ENCODE data around the gene SGF29.
A peak's percentile ranks its signal among the peaks of the same experiment; 100 is the strongest.
"Not testable (repeated sequence)": the region's sequence is repeated elsewhere in the genome, so short reads cannot be mapped to it uniquely, and the experiment has no call there.

The SGF29 gene

DNA sequence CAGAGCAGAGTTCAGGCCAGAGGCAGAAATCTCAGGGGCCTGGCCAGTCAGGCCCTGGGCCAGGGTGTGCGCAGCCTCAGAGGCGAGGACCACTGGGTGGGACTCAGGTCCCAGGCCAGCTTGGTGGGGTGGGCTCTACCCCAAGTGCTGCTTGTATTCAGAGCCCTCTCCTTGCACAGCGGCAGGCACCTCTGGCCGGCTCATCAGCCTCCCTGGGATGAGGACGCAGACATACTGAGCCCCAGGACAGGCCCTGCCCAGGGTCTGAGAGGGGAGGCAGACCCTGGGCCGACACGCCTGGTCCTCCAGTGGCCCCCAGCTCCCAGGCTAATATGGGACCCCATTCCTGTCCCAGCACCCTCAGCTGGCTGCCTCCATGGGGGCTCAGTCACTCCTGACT, 39.5 kb upstream of the SGF29 start:
- TF ChIP-seq ZFX (IDR thresholded peaks at IDR 0.05; ENCODE audit: borderline replicate concordance) (no peak), CTCF (IDR thresholded peaks at IDR 0.05) (no peak)
- no peak overlapping the region for H3K27ac ChIP-seq

DNA sequence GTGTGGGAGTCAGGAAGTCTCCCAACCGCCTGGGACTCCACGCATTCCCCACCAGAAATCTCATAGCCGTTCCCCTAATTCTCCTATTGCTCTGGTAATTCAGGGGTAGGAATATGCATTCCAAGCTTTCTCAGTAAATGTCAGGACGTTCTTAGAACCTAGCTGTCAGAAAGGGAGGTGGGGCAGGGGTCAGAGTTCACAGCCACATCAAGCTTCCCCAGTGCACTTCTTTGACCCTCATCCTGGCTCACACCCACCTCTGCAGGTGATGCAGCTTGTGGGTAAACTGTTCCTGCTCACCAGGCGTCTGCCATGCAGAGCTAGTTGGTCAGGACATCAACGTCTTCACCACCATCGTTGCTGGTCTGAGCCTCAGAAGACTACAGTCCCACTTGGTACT, 33.0 kb upstream of the SGF29 start:
- H3K27ac ChIP-seq, result no peak overlapping the region
- no peak for TF ChIP-seq CTCF (IDR thresholded peaks at IDR 0.05)
- no peak for TF ChIP-seq ZFX (IDR thresholded peaks at IDR 0.05; ENCODE audit: borderline replicate concordance)

GRCh38 chr16:28521436-28521835, 32.3 kb upstream of the SGF29 start:
- no peak for TF ChIP-seq ZFX (IDR thresholded peaks at IDR 0.05; ENCODE audit: borderline replicate concordance)
- TF ChIP-seq CTCF (IDR thresholded peaks at IDR 0.05), result no peak
- no peak overlapping the region for H3K27ac ChIP-seq

DNA sequence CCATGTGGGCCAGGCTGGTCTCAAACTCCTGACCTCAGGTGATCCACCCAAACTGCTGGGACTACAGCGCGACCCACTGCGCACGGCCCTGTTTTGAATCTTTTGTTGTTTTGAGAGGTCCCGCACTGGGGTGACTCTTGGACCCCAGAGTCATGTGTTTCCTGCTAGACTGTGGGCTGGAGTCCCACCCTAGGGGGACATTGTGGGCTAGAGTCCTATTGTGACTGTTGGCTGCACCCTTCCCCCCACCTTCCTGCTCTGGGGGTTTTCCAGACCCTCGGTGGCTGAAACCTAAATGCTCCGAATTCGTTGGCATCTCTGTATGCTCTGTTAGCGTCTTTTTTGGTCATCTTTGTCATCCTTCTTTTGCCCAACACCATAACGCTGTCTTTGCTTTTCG, 30.9 kb upstream of the SGF29 start:
- no peak overlapping the region for H3K27ac ChIP-seq
- TF ChIP-seq CTCF (IDR thresholded peaks at IDR 0.05) (no peak), ZFX (IDR thresholded peaks at IDR 0.05; ENCODE audit: borderline replicate concordance) (no peak)

- TF ChIP-seq CTCF (IDR thresholded peaks at IDR 0.05), result peak; percentile 33
- TF ChIP-seq ZFX (IDR thresholded peaks at IDR 0.05; ENCODE audit: borderline replicate concordance), result no peak
- H3K27ac ChIP-seq, result peak overlapping the region; percentile 50
Measured at GRCh38 chr16:28524681-28525171, 29.0 kb upstream of the SGF29 start.

DNA sequence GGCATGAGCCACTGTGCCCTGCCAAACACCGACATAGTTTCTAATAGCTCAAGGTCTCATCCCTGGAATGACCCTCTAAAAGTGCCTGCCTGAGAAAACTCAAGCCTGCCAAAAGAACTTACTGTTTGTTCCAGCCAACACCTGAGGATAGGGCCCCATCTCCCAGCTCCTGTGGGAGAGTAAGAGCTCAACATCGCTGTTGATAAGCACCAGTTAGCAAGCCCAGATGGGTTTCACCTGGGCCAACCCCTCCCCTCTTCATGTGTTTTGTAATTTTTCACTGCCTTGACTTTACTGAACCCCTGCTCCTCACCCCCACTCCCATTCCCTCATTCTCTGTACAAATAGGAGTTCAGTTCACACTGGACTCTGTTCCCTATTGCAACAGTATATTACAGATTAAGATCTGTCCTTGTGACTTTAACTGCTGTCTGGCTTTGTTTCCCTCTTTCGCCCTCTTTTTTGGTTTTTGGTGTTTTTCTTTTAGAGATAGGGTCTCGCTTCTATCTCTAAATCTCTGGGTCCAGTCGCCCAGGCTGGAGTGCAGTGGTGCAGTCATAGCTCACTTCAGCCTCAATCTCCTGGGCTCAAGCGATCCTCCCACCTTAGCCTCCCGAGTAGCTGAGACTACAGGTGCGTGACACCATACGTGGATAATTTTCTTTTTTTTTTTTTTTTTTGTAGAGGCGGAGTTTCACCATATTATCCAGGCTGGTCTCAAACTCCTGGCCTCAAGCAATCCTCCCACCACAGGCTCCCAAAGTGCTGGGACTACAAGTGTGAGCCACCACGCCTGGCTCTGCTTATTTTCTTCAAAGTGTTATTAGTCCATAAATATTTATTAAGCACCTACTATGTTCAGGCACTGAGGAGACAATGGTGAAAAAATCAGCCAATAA, 27.3 kb upstream of the SGF29 start:
- TF ChIP-seq CTCF (IDR thresholded peaks at IDR 0.05), result no peak
- no peak for TF ChIP-seq ZFX (IDR thresholded peaks at IDR 0.05; ENCODE audit: borderline replicate concordance)
- no peak overlapping the region for H3K27ac ChIP-seq

GRCh38 chr16:28527100-28527785, 26.5 kb upstream of the SGF29 start:
- H3K27ac ChIP-seq, result not testable (repeated sequence)
